GM06990 (cell line): ENCODE measurements around the gene ST6GALNAC3.
"Not testable (repeated sequence)": the region's sequence is repeated elsewhere in the genome, so short reads cannot be mapped to it uniquely, and the experiment has no call there.

ENCODE experiments used
- DNase-seq: peaks from one replicate; pipeline ENCODE4 v3.0.0-alpha.2; 2011; ENCODE audit not compliant: insufficient read length; ENCODE audit errors: extremely low read depth
- H3K27me3 ChIP-seq: replicated peaks from 2 replicates; pipeline ENCODE4 v1.6.0; 2011; ENCODE audit warnings: low read length; ENCODE audit not compliant: control insufficient read depth, insufficient read depth
- H3K36me3 ChIP-seq: 2 replicates; pipeline ENCODE4 v1.5.1; 2011; ENCODE audit warnings: low read length; ENCODE audit not compliant: control insufficient read depth, insufficient read depth
- H3K4me3 ChIP-seq: replicated peaks from 2 replicates; pipeline ENCODE4 v1.5.1; 2011; ENCODE audit warnings: low read depth, mild to moderate bottlenecking, control low read depth, low read length
- TF ChIP-seq, protein P1 (sequence below): IDR thresholded peaks from 2 replicates; pipeline ENCODE4 v1.5.1; 2011; ENCODE audit warnings: low read length, control low read depth, mild to moderate bottlenecking, inconsistent platforms; ENCODE audit not compliant: insufficient read depth, poor library complexity, severe bottlenecking

ST6GALNAC3 gene

DNA sequence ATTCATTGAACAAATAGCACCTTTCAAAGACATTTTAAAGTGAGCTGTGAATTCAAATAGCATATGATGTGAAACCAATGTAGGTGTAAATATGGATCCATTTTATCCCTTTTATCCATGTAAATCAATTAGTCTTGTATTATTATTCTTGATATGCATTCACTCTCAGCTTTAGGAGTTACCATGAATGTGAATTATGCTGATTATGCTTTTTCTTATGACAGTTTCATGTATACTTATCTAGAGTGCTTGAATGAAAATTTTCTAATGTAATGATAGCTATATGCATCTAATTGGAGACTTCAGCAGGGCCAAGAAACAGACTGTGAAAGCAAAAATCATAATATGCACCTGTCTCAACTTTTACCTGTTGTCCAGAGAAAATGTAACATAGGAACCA lies 566.2 kb downstream of the ST6GALNAC3 start:
- DNase-seq, result no peak
- Histone ChIP-seq H3K27me3 (no peaks in the 10 kb centered on the region), H3K4me3 (no peak overlapping the region), H3K36me3 (no peaks in the 10 kb centered on the region)
- TF ChIP-seq, protein P1, sequence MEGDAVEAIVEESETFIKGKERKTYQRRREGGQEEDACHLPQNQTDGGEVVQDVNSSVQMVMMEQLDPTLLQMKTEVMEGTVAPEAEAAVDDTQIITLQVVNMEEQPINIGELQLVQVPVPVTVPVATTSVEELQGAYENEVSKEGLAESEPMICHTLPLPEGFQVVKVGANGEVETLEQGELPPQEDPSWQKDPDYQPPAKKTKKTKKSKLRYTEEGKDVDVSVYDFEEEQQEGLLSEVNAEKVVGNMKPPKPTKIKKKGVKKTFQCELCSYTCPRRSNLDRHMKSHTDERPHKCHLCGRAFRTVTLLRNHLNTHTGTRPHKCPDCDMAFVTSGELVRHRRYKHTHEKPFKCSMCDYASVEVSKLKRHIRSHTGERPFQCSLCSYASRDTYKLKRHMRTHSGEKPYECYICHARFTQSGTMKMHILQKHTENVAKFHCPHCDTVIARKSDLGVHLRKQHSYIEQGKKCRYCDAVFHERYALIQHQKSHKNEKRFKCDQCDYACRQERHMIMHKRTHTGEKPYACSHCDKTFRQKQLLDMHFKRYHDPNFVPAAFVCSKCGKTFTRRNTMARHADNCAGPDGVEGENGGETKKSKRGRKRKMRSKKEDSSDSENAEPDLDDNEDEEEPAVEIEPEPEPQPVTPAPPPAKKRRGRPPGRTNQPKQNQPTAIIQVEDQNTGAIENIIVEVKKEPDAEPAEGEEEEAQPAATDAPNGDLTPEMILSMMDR, result no peak

DNA sequence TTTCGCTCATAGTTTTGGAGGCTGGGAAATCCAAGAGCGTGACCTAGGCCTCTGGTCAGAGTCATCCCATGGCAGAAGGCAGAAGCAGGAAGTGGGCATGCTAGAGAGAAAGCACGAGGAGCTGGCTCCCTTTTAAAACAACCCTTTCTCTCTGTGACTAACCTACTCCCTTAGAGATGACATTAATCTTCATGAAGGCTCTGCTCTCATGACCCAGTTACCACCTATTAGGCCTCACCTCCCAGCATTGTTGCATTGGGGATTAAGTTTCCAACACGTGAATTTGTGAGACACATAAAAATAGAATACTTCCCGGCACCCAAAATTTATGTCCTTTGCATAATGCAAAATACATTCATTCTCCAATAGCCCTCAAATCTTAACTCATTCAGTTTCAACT lies 569.6 kb downstream of the ST6GALNAC3 start:
- TF ChIP-seq, protein P1, result no peak
- Histone ChIP-seq H3K4me3 (no peak overlapping the region), H3K36me3 (no peaks in the 10 kb centered on the region), H3K27me3 (no peaks in the 10 kb centered on the region)
- no peak for DNase-seq

DNA sequence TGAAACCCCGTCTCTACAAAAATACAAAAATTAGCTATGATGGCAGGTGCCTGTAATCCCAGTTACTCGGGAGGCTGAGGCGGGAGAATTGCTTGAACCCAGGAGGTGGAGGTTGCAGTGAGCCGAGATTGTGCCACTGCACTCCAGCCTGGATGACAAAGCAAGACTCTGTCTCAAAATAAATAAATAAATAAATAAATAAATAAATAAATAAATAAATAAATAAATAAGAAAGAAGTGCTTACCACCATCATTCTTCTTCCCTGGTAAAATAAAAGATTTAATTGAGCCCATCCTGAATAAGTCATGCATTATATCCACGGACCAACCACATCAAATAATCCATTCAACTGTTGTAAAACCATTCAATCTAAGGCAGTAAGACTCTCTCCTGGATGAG lies 578.3 kb downstream of the ST6GALNAC3 start:
- not testable (repeated sequence) for DNase-seq, H3K4me3 ChIP-seq, H3K36me3 ChIP-seq, H3K27me3 ChIP-seq

DNA sequence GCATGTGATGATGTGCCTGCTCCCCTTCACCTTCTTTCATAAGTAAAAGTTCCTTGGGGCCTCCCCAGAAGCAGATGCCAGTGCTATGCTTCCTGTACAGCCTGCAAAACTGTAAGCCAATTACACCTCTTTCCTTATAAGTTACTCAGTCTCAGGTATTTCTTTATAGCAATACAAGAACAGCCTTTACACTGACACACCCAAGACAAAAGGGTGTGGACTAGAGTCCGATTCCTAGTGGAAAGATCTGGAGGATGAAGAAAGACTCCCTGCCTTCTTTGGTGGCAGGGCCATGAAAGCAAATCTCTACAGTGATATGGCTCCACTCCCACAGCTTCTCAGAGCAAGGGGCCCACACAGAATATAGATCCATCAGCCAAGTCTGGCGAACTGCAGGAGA lies 583.1 kb downstream of the ST6GALNAC3 start:
- TF ChIP-seq, protein P1, result no peak
- DNase-seq, result no peak
- no peak overlapping the region for H3K4me3 ChIP-seq
- H3K36me3 ChIP-seq, result no peaks in the 10 kb centered on the region
- H3K27me3 ChIP-seq, result no peaks in the 10 kb centered on the region

DNA sequence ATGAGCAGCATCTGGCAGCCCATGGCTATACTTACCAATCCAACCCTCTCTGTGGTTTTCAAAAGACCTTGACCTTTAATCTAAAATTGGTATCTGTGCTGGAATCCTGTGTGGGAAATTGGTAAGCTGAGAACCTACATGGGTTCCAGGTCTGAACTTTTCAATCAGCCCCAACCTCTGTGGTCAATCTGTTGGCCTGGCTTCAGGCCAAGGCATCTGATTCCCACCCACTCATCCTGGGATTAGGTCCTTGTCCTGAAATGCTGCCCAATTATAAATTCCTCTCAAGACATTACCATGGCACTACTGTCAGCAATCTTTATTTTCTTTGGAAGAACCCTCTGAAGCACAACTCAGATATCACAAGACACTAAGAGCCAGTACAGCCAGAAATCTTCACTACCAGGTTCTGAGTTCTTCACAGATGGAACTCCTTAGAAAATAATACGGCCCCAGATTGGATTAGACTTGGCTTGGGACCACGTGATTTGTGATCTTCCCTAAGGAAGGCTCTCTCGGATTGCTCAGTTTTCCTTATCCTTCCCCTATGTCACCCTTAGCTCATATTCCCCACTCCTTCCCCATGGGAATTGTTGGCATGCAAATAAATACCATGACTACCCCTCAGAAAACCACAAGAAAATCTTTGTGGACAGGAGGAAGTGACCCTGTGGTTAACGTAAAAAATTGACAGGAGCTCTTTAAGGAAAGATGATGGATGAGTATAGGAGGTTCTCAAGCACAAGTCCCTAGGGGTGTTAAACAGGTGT lies 584.8 kb downstream of the ST6GALNAC3 start:
- DNase-seq, result no peak
- no peaks in the 10 kb centered on the region for H3K36me3 ChIP-seq
- no peak overlapping the region for H3K4me3 ChIP-seq
- TF ChIP-seq, protein P1, result no peak
- H3K27me3 ChIP-seq, result no peaks in the 10 kb centered on the region

DNA sequence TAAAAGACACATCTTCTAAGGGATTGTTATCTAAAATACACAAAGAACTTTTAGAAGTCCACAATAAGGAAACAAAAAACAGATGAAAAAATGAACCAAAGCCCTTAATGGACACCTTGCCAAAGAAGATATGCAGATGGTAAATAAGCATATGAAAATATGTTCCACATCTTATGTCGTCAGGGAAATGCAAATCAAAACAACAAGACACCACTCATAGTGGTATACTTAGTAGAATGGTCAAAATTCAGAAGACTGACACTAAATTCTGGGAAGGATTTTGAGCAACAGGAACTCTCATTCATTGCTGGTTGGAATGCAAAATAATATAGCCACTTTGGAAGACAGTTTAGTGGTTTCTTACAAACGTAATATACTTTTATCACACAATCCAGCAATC lies 587.0 kb downstream of the ST6GALNAC3 start:
- H3K36me3 ChIP-seq, result no peaks in the 10 kb centered on the region
- no peak overlapping the region for H3K4me3 ChIP-seq
- no peaks in the 10 kb centered on the region for H3K27me3 ChIP-seq
- TF ChIP-seq, protein P1, result no peak
- DNase-seq, result no peak
